GM18907 (cell line): ENCODE results near the gene SEC24D.
"Not testable (repeated sequence)": the region's sequence is repeated elsewhere in the genome, so short reads cannot be mapped to it uniquely, and the experiment has no call there.

Experiments used
- ATAC-seq: cut with Tn5 transposase; IDR thresholded peaks from one replicate; pipeline ENCODE4 v1.9.1; 2021; ENCODE audit warnings: mild to moderate bottlenecking, moderate library complexity; ENCODE audit not compliant: unreplicated experiment

The SEC24D gene

GRCh38 chr4:118835571-118836300 is at the start of gene SEC24D:
Gene SEC24D (minus strand): TSS chr4:118836126. CDS start chr4:118833696, 2,430 bp downstream.
- ATAC-seq: peak; percentile 75

GRCh38 chr4:118884716-118885115 is 48.8 kb upstream of the SEC24D start:
- no peak for ATAC-seq

GRCh38 chr4:118883861-118884260 is 47.9 kb upstream of the SEC24D start:
- no peak for ATAC-seq

- ATAC-seq: no peak
Measured at GRCh38 chr4:118881512-118882146, 45.7 kb upstream of the SEC24D start.

GRCh38 chr4:118879409-118879808 is 43.5 kb upstream of the SEC24D start:
- no peak for ATAC-seq

GRCh38 chr4:118878507-118878906 is 42.6 kb upstream of the SEC24D start:
- not testable (repeated sequence) for ATAC-seq

- no peak for ATAC-seq
Measured at GRCh38 chr4:118877797-118878196, 41.9 kb upstream of the SEC24D start.

DNA sequence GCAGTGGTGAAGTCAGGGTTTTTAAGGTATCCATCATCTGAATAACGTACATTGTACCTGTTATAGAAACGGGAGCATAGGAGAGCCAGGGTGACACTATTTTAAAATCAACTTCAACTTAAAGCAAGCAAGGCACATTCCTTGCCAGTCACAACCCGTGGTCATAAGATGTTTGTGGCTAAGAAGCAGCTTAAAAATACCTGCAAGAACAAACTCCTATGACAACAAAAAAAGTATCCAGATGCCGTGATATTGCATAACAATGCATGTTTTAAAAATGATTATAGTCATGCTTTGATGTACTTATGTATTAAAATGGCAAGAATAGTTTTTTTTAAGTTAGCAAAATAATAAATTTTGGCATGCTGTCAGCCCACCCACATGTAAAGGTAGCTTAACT is 36.3 kb upstream of the SEC24D start:
- no peak for ATAC-seq

- no peak for ATAC-seq
Measured at GRCh38 chr4:118869808-118870342, 33.9 kb upstream of the SEC24D start.

DNA sequence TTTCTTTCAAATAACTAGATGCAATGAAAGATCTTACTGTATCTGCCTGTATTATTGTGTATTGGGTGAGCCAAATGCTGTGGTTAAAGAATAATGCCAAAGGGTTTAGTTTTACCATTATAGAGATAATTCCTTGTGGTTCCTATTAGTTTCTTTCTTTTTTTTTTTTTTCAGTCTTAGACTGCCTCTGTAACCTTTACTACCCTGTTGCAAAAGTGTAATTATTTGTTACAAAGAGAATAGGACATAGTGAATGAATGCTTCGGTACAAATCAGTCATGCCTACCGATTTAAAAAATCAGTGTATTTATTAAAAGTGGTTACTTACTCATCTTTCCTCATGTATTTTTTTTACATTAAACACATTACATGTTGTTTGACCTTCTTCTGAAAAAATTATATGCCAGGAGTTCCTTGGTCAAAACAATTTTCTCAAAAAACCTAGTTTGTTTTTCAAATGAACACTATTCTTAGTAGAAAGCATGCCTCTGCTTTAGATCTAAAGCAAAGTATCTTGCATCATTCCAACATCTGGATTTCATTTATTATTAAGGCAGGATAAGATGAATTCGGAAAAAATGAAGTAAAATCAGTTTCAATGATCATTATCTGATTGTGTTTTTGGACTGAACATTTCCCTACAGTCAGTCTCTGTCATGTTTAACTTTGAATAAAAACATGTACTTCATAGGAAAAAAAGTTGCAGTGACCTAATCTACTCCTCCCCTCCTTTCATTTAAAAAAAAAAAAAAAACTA is 31.6 kb upstream of the SEC24D start:
- ATAC-seq: no peak

DNA sequence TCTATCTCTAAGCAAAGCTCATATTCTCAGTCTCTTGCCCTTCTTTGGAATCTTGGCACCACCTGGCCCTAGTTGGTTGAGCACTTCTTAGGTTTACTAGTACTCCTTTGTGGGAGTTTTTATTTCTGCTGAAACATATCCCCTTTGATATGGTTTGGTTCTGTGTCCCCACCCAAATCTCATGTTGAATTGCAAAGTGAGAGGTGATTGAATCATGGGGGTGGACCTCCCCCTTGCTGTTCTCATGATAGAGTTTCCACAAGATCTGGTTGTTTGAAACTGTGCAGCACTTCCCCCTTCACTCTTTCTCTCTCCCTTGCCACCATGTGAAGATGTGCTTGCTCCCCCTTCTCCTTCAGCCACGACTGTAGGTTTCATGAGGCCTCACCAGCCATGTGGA is 30.5 kb upstream of the SEC24D start:
- ATAC-seq: no peak

- ATAC-seq: peak; percentile 84
Measured at GRCh38 chr4:118865091-118865708, 29.3 kb upstream of the SEC24D start.

DNA sequence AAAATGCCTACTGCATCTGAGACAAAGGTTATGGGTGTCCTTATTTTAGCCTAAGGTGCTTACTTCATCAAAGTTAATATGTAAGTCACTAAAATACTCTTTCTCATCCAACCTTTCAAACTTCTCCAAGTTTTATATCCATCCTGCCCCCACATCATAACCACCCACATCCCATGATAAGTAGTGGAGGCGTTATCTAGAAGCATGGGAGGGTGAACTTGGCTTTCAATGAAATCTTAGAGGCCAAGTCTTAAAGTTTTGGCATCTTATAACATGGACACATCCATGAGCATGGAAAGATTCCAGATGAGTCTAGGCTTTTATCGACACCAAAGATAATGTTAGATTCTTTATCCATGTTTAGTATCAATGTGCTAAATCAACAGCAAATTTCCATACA is 22.9 kb upstream of the SEC24D start:
- ATAC-seq: no peak

DNA sequence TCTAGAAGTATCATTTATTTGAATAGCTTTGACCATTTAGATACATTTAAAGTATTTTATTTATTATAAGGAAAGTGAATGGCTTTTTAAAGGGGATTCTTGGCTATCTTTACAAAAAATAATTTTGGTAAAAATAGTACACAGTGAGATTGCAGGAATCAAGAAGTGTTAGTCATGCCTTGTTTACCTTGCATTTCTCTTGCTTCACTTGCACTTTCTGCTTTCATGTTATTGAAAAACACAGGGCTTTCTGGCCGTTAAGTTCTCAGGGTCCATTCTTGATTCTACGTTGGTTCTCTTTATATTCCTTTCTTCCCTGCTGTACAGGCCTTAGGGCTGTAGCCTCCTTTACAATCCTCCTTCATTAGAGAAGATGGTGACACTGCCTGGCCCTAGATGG is 21.8 kb upstream of the SEC24D start:
- no peak for ATAC-seq

DNA sequence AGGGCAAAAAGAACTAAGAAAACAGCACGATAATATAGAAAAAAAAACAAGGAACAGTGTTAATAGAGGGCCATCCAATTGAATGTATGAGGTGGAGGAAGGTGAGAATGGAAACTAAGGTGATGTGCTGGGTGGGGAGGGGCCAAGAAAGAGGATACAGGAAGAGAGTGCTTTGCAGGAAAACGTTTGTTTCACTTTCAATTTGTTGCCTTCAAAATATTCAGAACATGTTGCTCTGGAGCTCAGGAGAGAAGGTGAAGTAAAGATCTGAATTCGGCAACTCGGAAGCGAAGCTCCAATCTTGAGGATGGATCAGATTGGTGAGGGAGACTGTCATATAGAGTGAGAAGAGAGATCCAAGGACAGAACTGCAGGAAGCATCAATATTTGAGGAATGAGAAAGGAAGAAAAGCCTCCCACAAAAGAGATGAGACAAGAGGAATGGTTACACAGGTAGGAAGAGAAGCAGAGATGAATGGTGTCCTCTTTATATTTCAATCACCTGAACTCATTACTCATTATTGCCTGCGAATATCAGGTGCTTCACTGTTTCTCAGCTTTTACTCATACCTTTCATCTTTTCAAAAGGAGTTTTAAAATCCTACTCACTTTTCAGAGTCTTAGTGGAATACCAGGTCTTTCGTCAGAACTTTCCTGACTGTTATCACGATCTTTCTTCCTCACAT is 14.7 kb upstream of the SEC24D start:
- peak; percentile 95 for ATAC-seq

GRCh38 chr4:118849867-118850487 is 14.1 kb upstream of the SEC24D start:
- ATAC-seq: peak; percentile 8

GRCh38 chr4:118848901-118849300 is 13.0 kb upstream of the SEC24D start:
- no peak for ATAC-seq

GRCh38 chr4:118848242-118848641 is 12.3 kb upstream of the SEC24D start:
- ATAC-seq: no peak

DNA sequence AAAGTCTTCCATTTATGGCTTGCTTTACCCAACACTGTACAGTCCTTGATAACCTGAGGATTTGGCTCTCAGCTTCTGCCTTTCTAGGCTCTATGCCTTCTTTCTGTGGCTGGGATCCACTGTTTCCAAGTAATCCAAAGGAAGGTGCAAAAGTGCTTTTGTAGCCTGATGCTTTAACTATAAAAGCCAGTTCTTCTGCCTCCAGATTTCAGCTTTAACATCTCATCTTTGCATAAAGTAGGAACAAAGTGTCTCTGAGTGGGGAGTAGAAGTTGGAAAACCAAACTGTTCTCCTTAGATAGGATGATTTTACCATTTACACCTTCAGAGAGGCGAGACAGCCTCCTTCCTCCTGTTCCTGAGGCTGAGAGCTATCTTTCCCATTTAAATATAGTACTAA is 11.1 kb upstream of the SEC24D start:
- no peak for ATAC-seq

GRCh38 chr4:118845552-118846050 is 9.7 kb upstream of the SEC24D start:
- no peak for ATAC-seq
